GM12892 (cell line): ENCODE data around the gene MKRN1.
"Not testable (repeated sequence)": the region's sequence is repeated elsewhere in the genome, so short reads cannot be mapped to it uniquely, and the experiment has no call there.

ENCODE experiments used
- DNase-seq: peaks from one replicate; pipeline ENCODE4 v3.0.0; 2011; ENCODE audit not compliant: insufficient read length
- FAIRE-seq: peaks from 2 replicates; lab custom pipeline; 2011; peaks lifted over from hg19 to GRCh38; lab: Jason Lieb, UNC
- POLR2A ChIP-seq: IDR thresholded peaks from 2 replicates; pipeline ENCODE4 v1.6.1; 2011; ENCODE audit warnings: low read depth, low read length, control low read depth
- POLR2AphosphoS5 ChIP-seq: IDR thresholded peaks from 2 replicates; pipeline ENCODE4 v1.6.1; 2011; ENCODE audit warnings: low read depth, low read length, control low read depth
- TAF1 ChIP-seq: IDR thresholded peaks from 2 replicates; pipeline ENCODE4 v1.6.1; 2011; ENCODE audit warnings: low read depth, mild to moderate bottlenecking, control low read depth, low read length, borderline replicate concordance

Gene MKRN1

DNA sequence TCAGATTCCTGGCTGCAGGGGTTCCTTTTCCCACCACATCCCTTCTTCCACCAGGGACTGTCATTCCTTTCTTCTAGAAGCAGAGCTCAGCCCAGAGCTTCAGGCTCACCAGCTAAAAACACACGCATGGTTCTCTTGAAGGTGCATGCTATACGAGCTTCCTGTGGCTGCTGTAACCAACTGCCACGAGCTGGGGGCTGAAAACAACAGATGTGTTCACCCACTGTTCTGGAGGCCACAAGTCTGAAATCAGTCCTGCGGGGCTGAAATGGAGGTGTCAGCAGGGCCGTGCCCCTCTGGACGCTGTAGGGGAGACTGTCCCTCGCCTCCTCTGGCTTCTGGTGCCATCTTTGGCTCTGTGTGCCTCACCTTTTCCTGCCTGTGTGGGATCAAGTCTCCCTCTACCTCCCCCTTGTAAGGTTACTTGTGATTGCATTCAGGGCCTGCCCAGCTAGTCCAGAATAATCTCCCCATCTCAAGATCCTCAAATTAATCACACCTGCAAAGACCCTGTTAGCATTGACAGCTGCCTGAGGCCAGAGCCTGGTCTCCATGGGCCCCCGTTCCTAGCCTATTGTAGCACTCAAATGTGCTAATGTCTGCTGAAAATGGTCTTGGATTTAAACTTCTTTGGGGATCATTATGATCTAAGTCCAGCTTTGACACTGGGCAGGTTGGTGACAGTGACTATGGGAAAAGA is 61.7 kb downstream of the MKRN1 start:
- no peak for TF ChIP-seq POLR2A
- TF ChIP-seq TAF1: no peak
- no peak for TF ChIP-seq POLR2AphosphoS5
- no peak for FAIRE-seq
- DNase-seq: no peak

- TF ChIP-seq POLR2AphosphoS5 (no peak), TAF1 (no peak), POLR2A (no peak)
- no peak for DNase-seq
- FAIRE-seq: no peak
Measured at GRCh38 chr7:140416560-140416959, 62.7 kb downstream of the MKRN1 start.

DNA sequence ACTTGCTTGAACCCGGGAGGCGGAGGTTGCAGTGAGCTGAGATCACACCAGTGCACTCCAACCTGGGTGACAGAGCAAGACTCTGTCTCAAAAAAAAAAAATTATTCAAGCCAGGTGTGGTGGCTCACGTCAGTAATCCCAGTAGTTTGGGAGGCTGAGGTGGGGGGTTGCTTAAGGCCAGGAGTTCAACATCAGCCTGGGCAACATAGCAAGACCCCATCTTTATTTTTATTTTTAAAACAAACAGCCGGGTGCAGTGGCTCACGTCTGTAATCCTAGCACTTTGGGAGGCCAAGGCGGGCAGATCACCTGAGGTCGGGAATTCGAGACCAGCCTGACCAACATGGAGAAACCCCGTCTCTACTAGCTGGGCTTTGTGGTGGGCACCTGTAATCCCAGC is 63.5 kb downstream of the MKRN1 start:
- not testable (repeated sequence) for FAIRE-seq, DNase-seq

DNA sequence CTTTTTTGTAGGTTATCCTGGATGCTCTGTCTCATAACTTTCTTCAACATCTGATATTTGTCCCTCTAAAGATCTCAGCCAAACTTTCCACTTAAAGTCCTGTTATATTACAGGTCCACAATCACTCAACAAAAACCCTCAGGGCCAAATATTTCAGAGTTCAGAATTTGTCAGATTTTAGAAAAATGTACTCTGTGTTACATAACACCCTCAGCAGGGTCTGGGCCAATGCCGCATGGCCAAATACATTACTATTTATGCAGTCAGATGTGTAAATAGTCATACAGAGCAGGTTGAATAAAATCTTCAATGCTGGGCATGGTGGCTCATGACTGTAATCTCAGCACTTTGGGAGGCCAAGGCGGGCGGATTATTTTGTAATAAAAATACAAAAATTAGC is 63.9 kb downstream of the MKRN1 start:
- TF ChIP-seq POLR2AphosphoS5 (no peak), TAF1 (no peak), POLR2A (no peak)
- DNase-seq (no peak), FAIRE-seq (no peak)

- FAIRE-seq (no peak), DNase-seq (no peak)
- TF ChIP-seq POLR2A (no peak), TAF1 (no peak), POLR2AphosphoS5 (no peak)
Measured at GRCh38 chr7:140404565-140405065, 74.7 kb downstream of the MKRN1 start.

DNA sequence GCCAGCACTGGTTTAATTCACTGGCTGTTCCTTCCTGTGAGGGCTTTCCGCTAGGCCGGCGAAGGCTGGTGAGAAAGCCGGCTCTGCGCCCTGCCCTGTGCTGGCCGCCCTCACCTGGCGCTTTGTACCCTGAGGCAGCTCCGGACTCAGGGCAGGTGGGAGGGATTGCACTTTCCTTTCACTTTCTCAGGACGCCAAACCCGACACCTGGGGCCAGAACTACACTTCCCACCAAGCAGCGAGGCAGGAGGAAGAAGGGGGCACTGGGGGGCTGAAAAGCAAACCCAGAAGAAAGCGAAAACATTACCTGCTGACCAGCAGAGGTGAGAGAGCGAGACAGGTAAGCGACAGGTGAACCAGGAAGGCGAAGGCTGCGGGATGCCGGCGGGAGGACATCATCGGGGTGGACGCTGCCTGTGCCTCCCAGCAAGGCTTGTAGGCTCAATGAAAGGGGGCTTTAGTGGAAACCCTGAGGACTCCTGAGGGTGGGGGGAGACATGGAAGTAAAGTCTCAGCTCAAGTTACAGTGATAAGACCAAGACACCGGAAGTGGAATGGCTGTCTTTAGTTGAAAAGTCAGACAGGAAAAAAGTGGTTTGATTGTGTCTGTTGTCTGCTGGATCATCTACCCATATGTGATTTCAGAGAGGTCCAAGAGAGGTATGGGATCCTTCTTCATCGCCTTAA is 75.3 kb downstream of the MKRN1 start, which contains the start of gene RAB19:
RAB19 (plus strand) TSS at position 181 of the 687 bp plus-strand sequence. CDS start 3,589 bp downstream, outside the sequence.
- DNase-seq (no peak), FAIRE-seq (no peak)
- TF ChIP-seq POLR2AphosphoS5 (no peak), TAF1 (no peak)
